Measurements from ENCODE around the gene SCGB1D1. TPM values are rescaled to one million over a fixed set of nuclear protein-coding genes. Genes with fewer than 3 reads are reported as not detected.

Gene SCGB1D1
- polyA plus RNA-seq, 3 donors = not detected

GRCh38 chr11:62142921-62143320, 47.1 kb upstream of the SCGB1D1 start:
- Histone ChIP-seq H2AFZ (ENCODE audit: insufficient read depth, low read depth, low read length, poor library complexity, severe bottlenecking) (no peak overlapping the region), H3K9ac (ENCODE audit: insufficient read depth, low read length, poor library complexity, severe bottlenecking) (no peak overlapping the region), H3K27ac (ENCODE audit: low read depth in 1 of 2, low read length in 2 of 2) (no peak overlapping the region), H3K4me3 (replicated peaks in 1 of 3; ENCODE audit: low read depth in 2 of 3, low read length in 3 of 3) (no peak overlapping the region), H3K79me2 (ENCODE audit: insufficient read depth, low read length) (peaks cover 8% of the 10 kb centered on the region), H3K4me2 (replicated peaks; ENCODE audit: extremely low read depth, low read length, poor library complexity, severe bottlenecking) (no peak overlapping the region), H4K20me1 (ENCODE audit: insufficient read depth, low read length) (no peaks in the 10 kb centered on the region), H3K27me3 (ENCODE audit: control insufficient read depth in 2 of 2, insufficient read depth in 2 of 2, low read length in 2 of 2) (no peaks in the 10 kb centered on the region), H3K4me1 (ENCODE audit: control insufficient read depth in 1 of 2, insufficient read depth in 2 of 2, low read length in 2 of 2) (no peaks in the 10 kb centered on the region), H3K36me3 (replicated peaks in 1 of 2; ENCODE audit: control insufficient read depth in 1 of 2, insufficient read depth in 2 of 2, low read length in 2 of 2) (peaks cover 95 to 100% of the 10 kb centered on the region in 2 donors), H3K9me3 (replicated peaks in 1 of 2; ENCODE audit: control insufficient read depth in 1 of 2, insufficient read depth in 1 of 2, low read length in 2 of 2) (no peaks in the 10 kb centered on the region)
- Mint-ChIP-seq H3K4me1 (no peaks in the 10 kb centered on the region), H3K9me3 (no peaks in the 10 kb centered on the region), H3K4me3 (no peak overlapping the region), H3K36me3 (peaks cover 83 to 100% of the 10 kb centered on the region in 2 donors), H3K27me3 (ENCODE audit: low read depth in 3 of 3) (no peaks in the 10 kb centered on the region), H3K27ac (peak overlapping the region in 3 of 7 donors; percentile 2 to 74 (median 6))
- intact Hi-C loops (cut with micrococcal nuclease) = no loop called here
- TF ChIP-seq, protein P1, sequence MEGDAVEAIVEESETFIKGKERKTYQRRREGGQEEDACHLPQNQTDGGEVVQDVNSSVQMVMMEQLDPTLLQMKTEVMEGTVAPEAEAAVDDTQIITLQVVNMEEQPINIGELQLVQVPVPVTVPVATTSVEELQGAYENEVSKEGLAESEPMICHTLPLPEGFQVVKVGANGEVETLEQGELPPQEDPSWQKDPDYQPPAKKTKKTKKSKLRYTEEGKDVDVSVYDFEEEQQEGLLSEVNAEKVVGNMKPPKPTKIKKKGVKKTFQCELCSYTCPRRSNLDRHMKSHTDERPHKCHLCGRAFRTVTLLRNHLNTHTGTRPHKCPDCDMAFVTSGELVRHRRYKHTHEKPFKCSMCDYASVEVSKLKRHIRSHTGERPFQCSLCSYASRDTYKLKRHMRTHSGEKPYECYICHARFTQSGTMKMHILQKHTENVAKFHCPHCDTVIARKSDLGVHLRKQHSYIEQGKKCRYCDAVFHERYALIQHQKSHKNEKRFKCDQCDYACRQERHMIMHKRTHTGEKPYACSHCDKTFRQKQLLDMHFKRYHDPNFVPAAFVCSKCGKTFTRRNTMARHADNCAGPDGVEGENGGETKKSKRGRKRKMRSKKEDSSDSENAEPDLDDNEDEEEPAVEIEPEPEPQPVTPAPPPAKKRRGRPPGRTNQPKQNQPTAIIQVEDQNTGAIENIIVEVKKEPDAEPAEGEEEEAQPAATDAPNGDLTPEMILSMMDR (IDR thresholded peaks at IDR 0.05) = no peak
- DNase-seq = no peak
- WGBS (ENCODE audit: insufficient coverage) = 89% methylated on average over 3 of the region's 3 CpGs

DNA sequence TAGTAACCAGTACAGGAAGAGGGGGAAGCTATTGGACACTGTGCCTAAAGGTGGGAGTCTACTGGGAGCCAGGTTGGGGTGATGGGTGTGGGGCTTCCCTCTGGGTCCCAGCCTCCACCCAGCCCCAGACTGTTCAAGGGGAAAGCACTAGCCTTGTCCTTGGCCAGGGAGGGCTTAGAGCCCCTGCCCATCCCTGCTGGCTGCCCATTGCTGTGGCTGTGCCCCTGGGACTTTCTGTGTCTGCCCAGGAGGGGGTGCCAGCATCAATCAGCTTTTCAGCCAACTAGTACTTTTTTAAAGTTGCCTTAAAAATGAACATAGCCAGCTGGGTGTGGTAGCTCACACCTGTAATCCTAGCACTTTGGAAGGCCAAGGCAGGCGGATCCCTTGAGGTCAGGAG, 46.3 kb upstream of the SCGB1D1 start:
- no peak for DNase-seq
- Histone ChIP-seq H3K9ac (ENCODE audit: insufficient read depth, low read length, poor library complexity, severe bottlenecking) (no peak overlapping the region), H2AFZ (ENCODE audit: insufficient read depth, low read depth, low read length, poor library complexity, severe bottlenecking) (no peak overlapping the region), H3K4me3 (replicated peaks in 1 of 3; ENCODE audit: low read depth in 2 of 3, low read length in 3 of 3) (no peak overlapping the region), H4K20me1 (ENCODE audit: insufficient read depth, low read length) (no peaks in the 10 kb centered on the region), H3K27ac (ENCODE audit: low read depth in 1 of 2, low read length in 2 of 2) (no peak overlapping the region), H3K36me3 (replicated peaks in 1 of 2; ENCODE audit: control insufficient read depth in 1 of 2, insufficient read depth in 2 of 2, low read length in 2 of 2) (peaks cover 95 to 100% of the 10 kb centered on the region in 2 donors), H3K4me1 (ENCODE audit: control insufficient read depth in 1 of 2, insufficient read depth in 2 of 2, low read length in 2 of 2) (no peaks in the 10 kb centered on the region), H3K9me3 (replicated peaks in 1 of 2; ENCODE audit: control insufficient read depth in 1 of 2, insufficient read depth in 1 of 2, low read length in 2 of 2) (no peaks in the 10 kb centered on the region), H3K27me3 (ENCODE audit: control insufficient read depth in 2 of 2, insufficient read depth in 2 of 2, low read length in 2 of 2) (no peaks in the 10 kb centered on the region), H3K79me2 (ENCODE audit: insufficient read depth, low read length) (peaks cover under 1% of the 10 kb centered on the region), H3K4me2 (replicated peaks; ENCODE audit: extremely low read depth, low read length, poor library complexity, severe bottlenecking) (no peak overlapping the region)
- no peak overlapping the region for H3K4me3 Mint-ChIP-seq
- intact Hi-C loops (cut with micrococcal nuclease) = no loop called here
- no peaks in the 10 kb centered on the region for H3K27me3 Mint-ChIP-seq (ENCODE audit: low read depth in 3 of 3)
- H3K9me3 Mint-ChIP-seq = no peaks in the 10 kb centered on the region
- H3K4me1 Mint-ChIP-seq = no peaks in the 10 kb centered on the region
- peaks cover 81 to 100% of the 10 kb centered on the region in 2 donors for H3K36me3 Mint-ChIP-seq
- TF ChIP-seq, protein P1 (IDR thresholded peaks at IDR 0.05) = no peak
- WGBS (ENCODE audit: insufficient coverage) = 100% methylated on average over 1 of the region's 1 CpG
- H3K27ac Mint-ChIP-seq = no peak overlapping the region

Measured in CD14-positive monocyte (primary cell).